Esophagus muscularis mucosa (tissue), 3 donors: Measurements from ENCODE around the gene ATAD1.

Experiments used
- POLR2A ChIP-seq: fragments of 450-650 bp; IDR thresholded peaks from one replicate; pipeline ENCODE4 v1.6.1; 2017; ENCODE audit warnings: antibody characterized with exemption, moderate library complexity, mild to moderate bottlenecking, low read depth
- POLR2AphosphoS5 ChIP-seq, 2 donors: sonication (generic); formaldehyde crosslinking; IDR thresholded peaks; one replicate each; pipeline ENCODE4 v1.6.1; 2017; ENCODE audit warnings: antibody characterized with exemption in 2 of 2
- TF ChIP-seq, protein P1 (sequence below), 3 experiments: fragments of 200-600 bp in 2 of 3; fragments of 450-650 bp in 1 of 3; sonication (generic) in 2 of 3; IDR thresholded peaks; one replicate each; pipeline ENCODE4 v1.5.1; 2017 to 2019; ENCODE audit warnings: antibody characterized with exemption in 3 of 3, mild to moderate bottlenecking in 2 of 3, moderate library complexity in 1 of 3

- no peak for TF ChIP-seq POLR2A
- TF ChIP-seq, protein P1, sequence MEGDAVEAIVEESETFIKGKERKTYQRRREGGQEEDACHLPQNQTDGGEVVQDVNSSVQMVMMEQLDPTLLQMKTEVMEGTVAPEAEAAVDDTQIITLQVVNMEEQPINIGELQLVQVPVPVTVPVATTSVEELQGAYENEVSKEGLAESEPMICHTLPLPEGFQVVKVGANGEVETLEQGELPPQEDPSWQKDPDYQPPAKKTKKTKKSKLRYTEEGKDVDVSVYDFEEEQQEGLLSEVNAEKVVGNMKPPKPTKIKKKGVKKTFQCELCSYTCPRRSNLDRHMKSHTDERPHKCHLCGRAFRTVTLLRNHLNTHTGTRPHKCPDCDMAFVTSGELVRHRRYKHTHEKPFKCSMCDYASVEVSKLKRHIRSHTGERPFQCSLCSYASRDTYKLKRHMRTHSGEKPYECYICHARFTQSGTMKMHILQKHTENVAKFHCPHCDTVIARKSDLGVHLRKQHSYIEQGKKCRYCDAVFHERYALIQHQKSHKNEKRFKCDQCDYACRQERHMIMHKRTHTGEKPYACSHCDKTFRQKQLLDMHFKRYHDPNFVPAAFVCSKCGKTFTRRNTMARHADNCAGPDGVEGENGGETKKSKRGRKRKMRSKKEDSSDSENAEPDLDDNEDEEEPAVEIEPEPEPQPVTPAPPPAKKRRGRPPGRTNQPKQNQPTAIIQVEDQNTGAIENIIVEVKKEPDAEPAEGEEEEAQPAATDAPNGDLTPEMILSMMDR (IDR thresholded peaks at IDR 0.05): no peak
- no peak for TF ChIP-seq POLR2AphosphoS5 (IDR thresholded peaks at IDR 0.05)
Measured at GRCh38 chr10:87804939-87805569, 13.0 kb downstream of the ATAD1 start.
